ENCODE measurements around the gene CEP192.
"Not testable (repeated sequence)": the region's sequence is repeated elsewhere in the genome, so short reads cannot be mapped to it uniquely, and the experiment has no call there.

Gene CEP192

DNA sequence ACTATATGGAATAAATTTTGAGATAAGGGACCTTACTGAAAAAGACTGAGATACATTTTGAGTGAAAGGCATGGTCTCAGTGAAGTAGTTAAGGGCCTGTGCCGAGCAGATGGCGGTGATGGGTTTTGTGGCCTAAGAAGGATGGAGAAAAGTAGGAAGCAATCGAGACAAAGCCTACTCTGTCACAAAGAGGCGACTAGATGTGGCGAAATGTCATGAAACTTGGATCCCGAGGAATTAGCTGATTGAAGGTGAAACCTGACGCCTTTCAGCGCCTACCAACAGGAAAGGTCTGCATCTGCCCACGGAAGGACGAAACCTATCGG lies 558 bp upstream of the CEP192 start:
- no peak for DNase-seq

DNA sequence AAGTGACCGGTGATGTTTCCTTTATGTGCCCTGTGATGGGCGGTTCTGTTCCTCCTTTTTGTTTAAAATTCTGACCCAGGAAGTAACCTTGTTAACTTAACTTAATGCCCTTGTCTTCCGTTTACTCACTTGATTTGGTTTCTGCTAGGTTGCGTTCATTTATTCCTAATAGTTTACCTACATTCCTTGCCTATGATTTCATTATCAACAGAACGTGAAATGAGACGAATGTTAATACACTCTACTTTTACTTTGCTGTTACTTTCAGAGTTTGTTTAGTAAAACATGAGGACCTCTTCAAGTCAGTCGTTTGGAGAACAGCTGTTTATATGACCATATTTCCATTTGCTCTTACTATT lies 638 bp downstream of the CEP192 start:
- DNase-seq: no peak

DNA sequence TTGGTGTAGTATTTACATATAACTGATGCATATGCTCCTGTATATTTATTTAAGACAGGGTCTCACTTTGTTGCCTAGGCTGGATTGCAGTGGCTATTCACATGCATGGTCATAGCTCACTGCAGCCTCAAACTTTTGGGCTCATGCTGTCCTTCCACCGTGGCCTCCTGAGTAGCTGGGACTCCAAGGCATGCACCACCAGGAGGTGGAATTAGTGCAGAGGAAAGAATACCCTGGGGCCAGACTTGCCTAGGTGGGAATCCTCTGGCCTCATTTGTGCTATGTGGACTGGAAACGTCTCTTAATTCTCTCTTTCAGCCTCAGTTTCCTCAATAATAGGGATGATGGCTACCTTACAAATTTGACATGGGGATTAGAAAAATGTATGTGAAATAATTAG lies 2.3 kb downstream of the CEP192 start:
- DNase-seq: no peak

DNA sequence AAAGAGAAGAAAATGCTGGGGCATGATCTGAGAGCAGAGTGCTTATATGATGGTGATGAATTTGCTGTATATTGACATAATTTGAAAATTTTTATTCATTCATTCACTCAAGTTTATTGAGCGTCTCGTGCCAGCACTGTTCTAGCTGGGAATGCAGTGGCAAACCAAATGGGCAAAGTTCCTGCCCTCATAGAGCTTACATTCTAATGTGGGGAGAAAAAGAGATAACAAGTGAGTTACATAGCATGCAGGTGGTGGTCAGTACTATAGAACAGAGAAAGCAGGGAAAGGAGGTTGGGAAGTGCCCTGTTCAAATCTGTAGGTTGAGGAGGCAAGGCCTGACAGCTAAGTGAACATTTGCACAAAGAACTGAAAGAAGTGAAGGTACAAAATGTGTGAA lies 4.3 kb downstream of the CEP192 start:
- DNase-seq: no peak

DNA sequence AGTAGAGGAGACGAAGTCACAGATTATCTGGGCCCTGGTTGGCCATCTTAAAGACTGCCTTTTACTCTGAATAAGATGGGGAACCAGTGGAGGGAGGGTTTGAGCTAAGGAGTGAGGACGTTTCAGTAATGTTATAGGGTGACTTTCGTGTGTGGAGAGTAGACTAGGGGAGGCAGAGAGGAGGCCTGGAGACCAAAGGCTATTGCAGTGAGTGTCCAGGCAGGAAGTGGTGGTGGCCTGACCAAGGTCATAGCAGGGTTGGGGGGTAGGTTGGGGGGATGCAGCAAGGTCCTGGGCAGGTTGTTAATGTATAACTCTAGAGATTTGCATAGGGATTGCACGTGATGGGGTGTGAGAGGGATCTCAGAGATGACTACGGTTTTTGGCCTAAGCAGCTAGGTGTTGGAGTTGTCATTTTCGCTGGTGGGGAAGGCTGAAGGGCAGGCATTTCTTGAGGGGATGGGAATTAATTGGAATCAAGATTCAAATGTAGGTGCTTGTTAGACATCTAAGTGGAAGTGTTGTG lies 4.9 kb downstream of the CEP192 start:
- DNase-seq: no peak

DNA sequence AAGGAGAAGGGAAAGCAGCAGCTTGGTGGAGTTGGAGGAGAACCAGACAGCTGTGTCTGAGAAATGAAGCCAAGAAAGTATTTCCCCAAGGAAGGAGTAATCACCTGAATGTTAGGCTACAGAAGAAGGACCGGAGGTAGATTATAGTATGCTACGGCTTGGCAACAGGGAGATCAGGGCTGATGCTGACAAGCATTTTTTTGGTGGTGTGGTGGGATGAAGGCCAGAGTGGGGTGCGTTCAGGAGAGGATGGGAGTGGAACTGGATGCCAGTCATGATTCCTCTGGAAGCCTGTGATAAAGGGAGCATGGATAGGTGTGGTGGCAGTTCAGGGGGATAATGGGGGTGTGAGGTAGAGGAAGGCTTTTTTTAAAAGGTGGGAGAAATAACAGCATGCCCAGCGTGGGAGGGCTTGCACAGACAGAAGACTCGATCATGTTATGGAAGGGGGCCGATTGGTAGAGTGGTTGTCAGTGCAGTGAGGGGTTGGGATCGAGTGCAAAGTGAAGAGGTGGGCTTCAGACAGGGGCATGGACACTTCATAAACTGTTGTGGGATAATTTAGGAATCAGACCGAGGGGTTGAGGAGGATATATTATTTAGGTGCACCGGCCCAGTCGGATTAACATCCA lies 5.6 kb downstream of the CEP192 start:
- DNase-seq: no peak

DNA sequence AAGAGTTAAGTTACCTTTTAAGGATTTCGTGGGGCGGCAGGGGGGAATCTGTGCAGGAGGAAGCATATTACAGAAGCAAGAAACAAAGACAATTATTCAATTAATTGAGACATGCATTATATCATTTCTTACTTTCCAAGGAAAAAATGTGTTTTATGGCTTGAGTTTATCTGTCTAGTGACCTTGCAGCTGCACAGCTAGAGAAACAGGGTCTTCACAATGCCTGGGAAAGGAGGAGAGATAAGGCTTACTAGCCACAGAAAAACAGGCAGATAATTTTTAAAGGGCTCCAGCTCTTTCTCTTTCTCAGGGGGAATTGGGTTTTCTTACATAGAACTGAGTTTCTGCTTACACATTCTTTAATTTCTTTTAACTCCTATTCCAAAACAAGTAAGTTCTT lies 6.2 kb downstream of the CEP192 start:
- not testable (repeated sequence) for DNase-seq

DNA sequence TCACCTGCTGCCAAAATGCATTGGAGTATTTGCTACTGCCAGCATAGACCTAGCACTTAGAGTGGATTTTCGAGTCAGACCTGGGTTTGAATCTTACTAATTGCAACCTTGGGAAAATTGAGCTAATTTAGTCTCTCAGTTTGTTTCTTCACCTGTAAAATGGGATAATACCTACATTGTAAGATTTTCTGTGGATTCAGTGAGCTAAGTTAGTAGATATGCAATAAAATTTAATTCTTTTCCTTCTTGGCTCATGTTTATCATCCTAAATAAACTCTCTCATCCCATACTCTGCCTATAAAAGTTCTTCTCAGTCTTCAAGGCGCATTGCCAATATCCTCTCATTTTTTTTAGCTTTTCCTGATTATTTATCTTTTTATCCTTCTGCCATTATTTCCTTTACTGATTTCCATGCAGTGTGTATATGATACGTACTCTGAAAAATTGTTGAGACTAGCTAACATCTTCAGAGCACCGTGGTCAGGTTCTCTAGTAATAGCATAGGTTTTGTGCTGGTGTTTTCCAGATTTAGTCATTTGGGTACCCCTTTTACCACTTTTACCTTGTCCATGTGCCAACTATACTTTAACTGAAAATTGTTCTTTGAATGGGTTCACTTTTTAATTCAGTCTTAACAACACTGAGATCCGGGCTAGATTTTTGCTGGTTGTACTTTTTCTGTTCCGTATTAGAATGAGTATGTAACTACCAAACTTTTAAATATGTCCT lies 7.3 kb downstream of the CEP192 start:
- DNase-seq: no peak

DNA sequence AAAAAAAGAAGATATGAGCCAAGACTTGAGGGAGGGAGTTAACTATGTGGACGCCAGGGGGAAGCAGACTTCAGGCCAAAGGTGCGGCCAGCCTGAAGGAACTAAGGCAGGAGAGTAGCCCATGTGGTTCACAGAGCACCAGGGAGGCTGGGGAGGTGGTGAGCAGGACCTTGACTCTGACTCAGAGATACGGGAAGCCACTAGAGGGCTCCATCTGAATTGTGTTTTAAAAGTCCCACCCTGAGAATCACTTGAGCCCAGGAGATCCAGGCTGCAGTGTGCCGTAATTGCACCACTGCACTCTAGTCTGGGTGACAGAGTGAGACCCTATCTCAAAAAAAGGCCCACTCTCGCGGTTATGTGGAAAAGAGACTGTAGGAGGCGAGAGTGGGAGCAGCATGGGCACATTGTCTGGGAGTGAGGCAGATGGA lies 12.3 kb downstream of the CEP192 start:
- DNase-seq: peak; percentile 25

DNA sequence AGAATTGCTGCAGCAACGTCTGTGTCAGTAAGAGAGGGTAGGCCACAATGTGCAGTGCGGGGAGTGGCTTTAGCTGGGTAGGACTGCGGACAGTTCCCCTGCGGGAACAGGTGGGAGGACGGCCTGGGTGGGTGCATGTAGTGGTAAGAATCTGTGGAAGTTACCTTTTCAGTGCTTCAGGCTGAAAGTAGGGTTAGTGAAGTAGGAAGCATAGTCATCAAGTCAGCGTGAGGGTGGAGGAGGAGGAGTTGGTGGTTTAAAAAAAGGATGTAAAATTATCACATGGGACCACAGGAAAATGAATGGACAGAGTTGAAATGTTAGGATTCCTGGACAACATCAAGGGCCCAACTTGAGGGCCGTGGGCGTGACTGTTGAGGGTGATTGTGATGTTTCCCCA lies 13.2 kb downstream of the CEP192 start:
- DNase-seq: no peak

DNA sequence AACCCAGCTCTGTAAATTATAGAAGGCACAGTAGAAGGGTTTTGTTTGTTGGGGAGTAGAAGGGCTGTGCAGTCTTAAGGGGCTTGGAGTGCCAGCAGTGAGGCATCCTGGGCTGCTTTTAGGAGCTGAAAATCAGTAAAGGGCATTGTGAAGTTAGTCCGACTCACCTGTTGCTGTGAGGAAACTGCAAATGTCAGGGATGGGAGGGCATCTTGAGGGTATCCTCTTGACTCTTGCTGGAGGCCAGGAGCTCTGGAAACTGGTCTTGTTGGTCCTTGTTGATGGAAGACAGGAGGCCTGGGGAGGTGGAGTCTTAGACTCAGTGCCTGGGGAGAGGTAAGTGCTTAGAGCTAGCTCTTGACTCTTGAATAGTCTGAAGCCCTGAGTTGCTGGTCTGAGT lies 14.1 kb downstream of the CEP192 start:
- DNase-seq: no peak

DNA sequence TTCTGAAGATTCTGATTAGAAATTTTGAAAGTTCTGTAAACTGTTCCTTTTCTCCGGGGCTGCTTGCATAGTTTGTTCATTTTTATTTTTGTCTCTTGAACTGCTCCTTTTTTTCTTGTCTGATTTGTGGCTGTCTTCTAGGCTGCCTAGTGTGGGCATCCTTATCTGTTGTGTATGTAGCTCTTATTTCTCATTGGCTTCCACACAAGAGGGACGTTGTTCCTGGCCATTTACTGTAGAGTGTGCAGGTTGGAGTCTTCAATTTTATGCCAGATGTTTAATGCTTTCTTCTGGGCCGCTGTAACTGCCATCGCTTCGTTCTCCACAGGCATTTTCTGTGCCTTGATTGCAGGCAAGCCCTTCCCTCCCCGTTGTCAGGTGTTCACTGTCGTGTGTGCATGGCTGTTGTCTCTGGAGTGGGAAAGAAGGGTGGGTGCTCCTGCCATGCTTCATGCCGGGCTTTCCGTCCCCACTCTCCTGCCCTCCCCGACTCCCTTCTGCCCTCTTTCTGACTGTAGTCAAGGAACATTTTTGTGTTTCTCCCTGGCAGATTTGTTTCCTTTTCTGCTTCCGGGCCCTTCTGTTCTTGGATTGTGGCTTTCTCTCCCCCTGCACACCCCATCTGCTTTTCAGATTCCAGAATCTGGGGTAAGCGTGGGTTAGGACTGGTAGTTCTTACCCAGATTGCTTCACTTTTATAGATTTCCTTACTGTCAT lies 15.5 kb downstream of the CEP192 start:
- DNase-seq: no peak

DNA sequence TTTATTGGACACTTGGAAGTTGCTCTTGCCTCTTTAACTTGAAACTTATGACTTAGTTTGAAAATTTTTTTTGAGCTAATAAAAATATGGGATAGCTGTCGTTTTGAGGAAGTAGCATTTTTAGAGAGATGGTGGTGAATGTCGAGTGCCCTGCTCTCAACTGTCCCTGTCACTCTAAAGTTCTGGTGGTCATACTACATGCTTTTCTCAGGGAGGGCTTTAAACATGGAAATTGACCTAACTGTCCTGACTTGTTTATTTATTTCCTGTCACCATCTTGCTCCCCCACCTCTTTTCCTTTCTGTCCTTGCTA lies 16.0 kb downstream of the CEP192 start:
- no peak for DNase-seq

DNA sequence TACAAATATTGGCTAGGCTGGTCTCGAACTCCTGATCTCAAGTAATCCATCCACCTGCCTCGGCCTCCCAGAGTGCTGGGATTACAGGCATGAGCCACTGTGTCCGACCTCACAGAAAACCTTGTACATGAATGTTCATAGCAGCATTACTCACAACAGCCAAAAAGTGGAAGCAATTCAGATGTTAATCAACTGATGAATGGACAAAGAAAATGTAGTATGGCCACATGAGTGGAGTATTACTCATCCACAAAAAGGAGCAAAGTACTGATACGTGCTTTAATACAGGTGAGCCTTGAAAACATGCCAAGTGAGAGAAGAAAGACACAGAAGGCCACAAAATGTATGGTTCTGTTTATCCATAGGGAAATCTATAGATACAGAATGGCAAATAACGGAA lies 20.6 kb downstream of the CEP192 start:
- DNase-seq: no peak

DNA sequence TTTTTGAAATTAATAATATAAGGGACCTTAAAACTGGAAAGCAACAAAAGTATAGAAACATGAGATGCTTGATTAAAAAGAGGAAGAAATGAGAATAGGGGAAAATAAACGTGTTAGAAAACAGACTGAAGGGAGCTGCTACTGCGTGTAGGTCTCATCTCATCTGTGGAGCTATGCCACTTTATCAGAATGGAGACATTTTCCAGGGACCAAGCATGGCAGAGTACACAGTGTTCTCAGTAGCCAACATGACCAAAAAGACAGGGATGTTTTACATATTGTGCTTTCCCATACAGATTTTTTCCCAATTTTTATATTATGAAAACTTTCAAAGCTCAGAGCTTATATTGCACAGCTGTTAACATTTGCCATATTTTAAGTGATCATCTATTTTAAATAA lies 23.1 kb downstream of the CEP192 start:
- DNase-seq: no peak

DNA sequence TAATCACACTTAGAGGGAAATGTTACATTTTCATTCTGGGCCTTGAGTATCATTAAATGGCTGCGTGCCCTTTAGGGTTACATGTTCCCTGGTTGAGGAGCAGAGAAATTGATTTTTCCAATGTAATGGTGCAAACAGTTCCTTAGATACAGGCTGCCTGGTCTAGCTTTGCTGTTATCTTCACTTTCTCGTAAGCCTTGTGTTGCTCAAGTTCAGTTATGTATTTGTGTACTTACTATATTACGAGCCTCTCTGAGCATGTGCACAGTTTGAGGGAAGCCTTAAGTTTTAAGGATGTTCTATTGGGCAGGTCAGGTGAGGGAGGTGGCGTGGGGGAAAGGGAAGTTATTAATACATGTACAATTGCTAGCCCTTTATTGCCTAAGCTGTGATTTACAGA lies 23.7 kb downstream of the CEP192 start:
- DNase-seq: no peak

DNA sequence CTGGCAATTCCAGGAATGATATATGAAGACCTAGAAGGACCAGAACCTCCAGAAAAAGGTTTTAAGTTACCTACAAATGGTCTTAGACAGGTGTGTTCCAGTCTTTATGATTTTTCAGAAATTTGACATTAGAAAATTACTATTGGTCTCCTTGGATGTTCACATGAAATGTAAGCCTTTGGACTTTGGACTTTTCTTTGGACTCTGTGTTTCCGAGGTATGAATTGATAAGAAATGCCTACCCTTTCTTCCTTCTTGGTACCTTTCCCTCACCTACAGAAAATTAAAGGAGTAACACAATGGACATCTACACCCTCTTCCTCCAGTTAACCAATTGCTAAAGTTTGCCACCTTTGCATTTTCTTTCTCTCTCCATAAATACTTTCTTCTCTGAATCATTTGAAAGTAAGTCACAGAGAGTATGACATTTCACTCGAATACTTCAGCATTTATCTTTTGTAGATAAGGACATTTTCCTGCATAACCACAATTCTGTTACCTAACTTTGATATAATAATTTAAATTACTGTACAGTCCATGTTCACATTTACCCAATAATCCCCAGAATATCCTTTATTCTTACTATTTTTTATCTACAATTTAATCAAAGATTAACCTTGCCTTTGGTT lies 26.2 kb downstream of the CEP192 start:
- no peak for DNase-seq

DNA sequence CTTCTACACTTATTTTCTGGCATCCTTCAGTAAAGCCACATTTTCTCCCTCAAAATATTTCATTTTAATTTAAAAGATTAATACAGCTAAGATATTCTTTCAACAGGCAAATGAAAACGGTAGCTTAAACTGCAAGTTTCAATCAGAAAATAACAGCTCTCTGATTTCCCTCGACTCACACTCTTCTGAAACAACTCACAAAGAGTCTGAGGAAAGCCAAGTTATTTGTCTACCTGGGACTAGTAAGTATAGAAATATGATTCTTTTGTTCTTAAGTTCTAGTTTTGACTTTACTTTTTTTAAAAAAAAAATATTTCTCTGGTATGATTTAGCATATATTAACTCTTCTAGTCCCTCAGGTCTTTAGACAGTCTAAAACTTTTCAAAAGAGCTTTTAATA lies 27.2 kb downstream of the CEP192 start:
- DNase-seq: no peak

DNA sequence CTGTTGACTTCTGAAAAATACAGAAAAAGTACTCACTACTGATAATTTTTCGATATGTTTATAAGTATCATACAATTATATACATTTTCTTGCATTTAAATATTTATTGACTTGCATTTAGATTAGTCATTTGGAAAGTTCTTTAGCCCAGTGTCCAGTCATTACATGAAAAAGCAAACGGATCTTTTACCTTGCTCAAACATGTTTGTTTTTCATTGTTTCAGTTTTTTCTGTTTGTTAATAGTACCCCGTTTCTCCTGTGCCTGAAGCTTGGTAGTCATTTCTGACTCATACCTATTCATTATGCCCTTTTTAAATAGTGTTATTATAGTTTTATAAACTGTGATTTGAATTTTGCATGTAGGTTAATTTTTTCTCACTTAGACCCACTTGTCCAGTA lies 28.1 kb downstream of the CEP192 start:
- DNase-seq: no peak

DNA sequence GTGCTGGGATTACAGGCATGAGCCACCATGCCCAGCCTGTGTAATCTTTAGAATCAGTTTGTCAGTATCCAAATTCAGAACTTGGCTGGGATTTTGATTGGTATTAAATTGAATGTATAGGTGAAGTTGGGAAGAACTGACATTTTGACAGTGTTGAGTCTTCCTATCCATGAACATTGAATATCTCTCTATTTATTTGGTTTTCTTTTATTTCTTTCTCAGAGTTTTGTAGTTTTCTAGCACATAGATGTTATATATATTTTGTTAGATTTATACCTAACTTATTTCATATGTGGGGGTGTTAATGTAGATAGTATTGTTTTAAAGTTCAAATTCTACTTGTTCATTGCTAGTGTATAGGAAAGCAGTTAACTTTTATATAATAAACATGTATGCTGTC lies 31.5 kb downstream of the CEP192 start:
- no peak for DNase-seq

DNA sequence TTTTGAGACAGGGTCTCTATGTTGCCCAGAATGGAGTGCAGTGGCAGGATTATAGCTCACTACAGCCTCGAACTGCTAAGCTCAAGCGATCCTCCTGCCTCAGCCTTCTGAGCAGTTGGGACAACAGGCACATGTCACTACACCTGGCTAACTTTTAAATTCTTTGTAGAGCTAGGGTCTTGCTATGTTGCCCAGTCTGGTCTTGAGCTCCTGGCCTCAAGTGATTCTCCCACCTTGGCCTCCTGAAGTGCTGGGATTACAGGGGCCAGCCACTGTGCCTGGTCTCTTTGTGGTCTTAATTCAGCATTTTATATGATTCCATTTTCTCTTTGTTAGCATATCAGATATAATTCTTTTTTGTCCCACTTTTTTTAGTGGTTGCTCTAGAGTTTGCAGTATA lies 34.1 kb downstream of the CEP192 start:
- no peak for DNase-seq

DNA sequence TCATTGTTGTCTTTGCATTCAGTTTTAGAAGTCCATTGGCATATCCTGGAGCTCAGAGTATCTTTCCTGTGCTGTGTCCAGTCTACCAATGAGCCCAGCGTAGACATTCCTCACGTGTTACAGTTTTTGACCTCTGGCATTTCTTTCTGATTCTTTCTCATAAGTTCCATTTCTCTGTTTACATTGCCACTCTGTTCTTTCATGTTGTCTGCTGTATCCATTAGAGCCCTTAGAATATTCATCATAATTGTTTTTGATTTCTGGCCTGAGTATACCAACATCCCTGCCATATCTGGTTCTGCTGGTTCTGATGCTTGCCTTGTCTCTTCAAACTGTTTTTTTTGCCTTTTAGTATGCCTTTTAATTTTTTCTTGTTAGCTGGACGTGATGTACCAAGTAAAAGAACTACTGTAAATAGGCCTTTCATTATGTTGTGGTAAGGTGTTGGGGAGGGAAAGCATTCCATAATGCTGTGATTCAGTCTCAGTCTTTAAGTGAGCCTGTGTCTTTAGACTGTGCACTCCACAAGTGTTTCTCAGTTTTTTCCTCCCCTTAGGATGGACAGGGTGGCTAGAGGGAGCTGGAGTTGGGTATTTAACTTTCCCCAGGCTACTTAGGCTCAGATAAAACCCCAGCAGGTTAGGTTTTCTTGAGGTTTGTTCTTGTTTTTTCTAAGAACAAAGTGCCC lies 35.6 kb downstream of the CEP192 start:
- no peak for DNase-seq

DNA sequence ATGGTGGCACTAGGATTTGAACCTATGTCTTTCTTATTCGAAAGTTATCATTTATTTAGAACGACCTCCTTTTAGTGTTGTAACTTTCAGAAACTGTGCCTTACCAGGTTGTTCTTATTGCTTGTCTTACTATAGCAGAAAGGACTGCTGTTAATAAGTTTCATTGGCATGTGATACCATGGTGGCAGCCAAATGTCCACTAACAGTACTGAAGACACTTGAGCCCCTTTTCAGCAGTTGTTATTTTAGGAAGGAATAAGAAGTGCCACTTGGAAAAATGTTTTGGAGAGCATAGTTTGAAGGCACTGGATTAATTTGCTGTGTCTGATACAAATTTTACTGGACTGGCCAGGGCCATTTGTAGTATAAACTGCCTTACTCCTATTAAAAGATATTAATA lies 37.7 kb downstream of the CEP192 start:
- no peak for DNase-seq

Data from CD4-positive, alpha-beta T cell treated with Interleukin-17A for 1 hour (primary cell).